Measurements from ENCODE around the gene CADPS. TPM values are rescaled to one million over a fixed set of nuclear protein-coding genes. Genes with fewer than 3 reads are reported as not detected.

CADPS gene
- total RNA-seq, 1 experiment from 2014 or later, result not detected

- Mint-ChIP-seq H3K27me3 (ENCODE audit: unreplicated experiment) (peaks cover 34% of the 10 kb centered on the region), H3K27ac (ENCODE audit: unreplicated experiment) (no peak overlapping the region), H3K4me1 (ENCODE audit: low read depth, unreplicated experiment) (no peaks in the 10 kb centered on the region), H3K9me3 (ENCODE audit: low read depth, unreplicated experiment) (no peaks in the 10 kb centered on the region), H3K4me3 (ENCODE audit: low read depth, unreplicated experiment) (no peak overlapping the region), H3K36me3 (ENCODE audit: insufficient read depth, unreplicated experiment) (no peaks in the 10 kb centered on the region)
- no TSS peak for BruUV-seq (replicated peaks)
- no peak for DNase-seq
- CTCF ChIA-PET, result no interaction called here
- TF ChIP-seq CTCF (IDR thresholded peaks at IDR 0.05; ENCODE audit: unreplicated experiment), result no peak
- intact Hi-C loops (cut with micrococcal nuclease; ENCODE audit: unreplicated experiment), result no loop called here
These were observed 199.7 kb downstream of the CADPS start for GRCh38 chr3:62675492-62675891.

DNA sequence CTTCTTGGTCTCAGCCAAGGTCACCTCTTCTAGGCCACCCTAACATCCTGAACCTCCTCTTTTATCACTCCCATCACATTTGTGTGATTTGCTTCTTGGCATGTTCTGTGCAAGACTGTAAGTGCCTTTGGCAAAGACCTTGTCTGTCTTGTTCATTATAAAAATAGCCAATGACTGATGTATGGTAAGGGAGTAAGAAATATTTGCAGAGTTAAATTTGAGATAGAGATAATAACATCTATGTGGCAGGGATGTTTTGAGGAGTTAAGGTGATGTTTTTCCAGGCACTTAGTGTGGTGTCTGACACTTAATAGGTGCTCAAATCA, 202.3 kb downstream of the CADPS start:
- Mint-ChIP-seq H3K36me3 (ENCODE audit: insufficient read depth, unreplicated experiment) (no peaks in the 10 kb centered on the region), H3K27me3 (ENCODE audit: unreplicated experiment) (peaks cover 57% of the 10 kb centered on the region), H3K9me3 (ENCODE audit: low read depth, unreplicated experiment) (no peaks in the 10 kb centered on the region), H3K4me3 (ENCODE audit: low read depth, unreplicated experiment) (no peak overlapping the region), H3K27ac (ENCODE audit: unreplicated experiment) (no peak overlapping the region), H3K4me1 (ENCODE audit: low read depth, unreplicated experiment) (no peaks in the 10 kb centered on the region)
- intact Hi-C loops (cut with micrococcal nuclease; ENCODE audit: unreplicated experiment), result no loop called here
- no peak for TF ChIP-seq CTCF (IDR thresholded peaks at IDR 0.05; ENCODE audit: unreplicated experiment)
- CTCF ChIA-PET, result no interaction called here
- no peak for DNase-seq
- no TSS peak for BruUV-seq (replicated peaks)

- Mint-ChIP-seq H3K4me1 (ENCODE audit: low read depth, unreplicated experiment) (no peaks in the 10 kb centered on the region), H3K36me3 (ENCODE audit: insufficient read depth, unreplicated experiment) (no peaks in the 10 kb centered on the region), H3K9me3 (ENCODE audit: low read depth, unreplicated experiment) (no peaks in the 10 kb centered on the region), H3K27ac (ENCODE audit: unreplicated experiment) (no peak overlapping the region), H3K27me3 (ENCODE audit: unreplicated experiment) (peaks cover 57% of the 10 kb centered on the region), H3K4me3 (ENCODE audit: low read depth, unreplicated experiment) (no peak overlapping the region)
- no peak for TF ChIP-seq CTCF (IDR thresholded peaks at IDR 0.05; ENCODE audit: unreplicated experiment)
- BruUV-seq (replicated peaks), result no TSS peak
- DNase-seq, result no peak
- intact Hi-C loops (cut with micrococcal nuclease; ENCODE audit: unreplicated experiment), result no loop called here
- CTCF ChIA-PET, result no interaction called here
These were observed 202.8 kb downstream of the CADPS start for GRCh38 chr3:62672270-62672987.

- DNase-seq, result no peak
- H3K4me3 Mint-ChIP-seq (ENCODE audit: low read depth, unreplicated experiment), result no peak overlapping the region
- CTCF ChIA-PET, result no interaction called here
- no peak for TF ChIP-seq CTCF (IDR thresholded peaks at IDR 0.05; ENCODE audit: unreplicated experiment)
- H3K4me1 Mint-ChIP-seq (ENCODE audit: low read depth, unreplicated experiment), result no peaks in the 10 kb centered on the region
- H3K9me3 Mint-ChIP-seq (ENCODE audit: low read depth, unreplicated experiment), result no peaks in the 10 kb centered on the region
- BruUV-seq (replicated peaks), result no TSS peak
- intact Hi-C loops (cut with micrococcal nuclease; ENCODE audit: unreplicated experiment), result no loop called here
- peaks cover 66% of the 10 kb centered on the region for H3K27me3 Mint-ChIP-seq (ENCODE audit: unreplicated experiment)
- H3K27ac Mint-ChIP-seq (ENCODE audit: unreplicated experiment), result no peak overlapping the region
- no peaks in the 10 kb centered on the region for H3K36me3 Mint-ChIP-seq (ENCODE audit: insufficient read depth, unreplicated experiment)
These were observed 204.9 kb downstream of the CADPS start for GRCh38 chr3:62670351-62670750.
